H9 (cell line): ENCODE measurements around the gene SH3GL3. TPM values are rescaled to one million over a fixed set of nuclear protein-coding genes. Genes with fewer than 3 reads are reported as not detected.

Source experiments
- DNase-seq: peaks from one replicate; pipeline ENCODE4 v3.0.0-alpha.2; 2017
- H2AFZ ChIP-seq: one replicate; pipeline ENCODE4 v1.6.1; 2013; ENCODE audit warnings: mild to moderate bottlenecking, low read length, control low read depth, moderate library complexity
- H2AK5ac ChIP-seq: 2 replicates; pipeline ENCODE4 v1.6.1; 2013; ENCODE audit warnings: low read length, control low read depth, mixed read lengths; ENCODE audit not compliant: insufficient read length
- H2BK120ac ChIP-seq: one replicate; pipeline ENCODE4 v1.6.1; 2013; ENCODE audit warnings: low read depth, mild to moderate bottlenecking, low read length, control low read depth, inconsistent platforms; ENCODE audit not compliant: poor library complexity, severe bottlenecking
- H2BK12ac ChIP-seq: 2 replicates; pipeline ENCODE4 v1.6.1; 2013; ENCODE audit warnings: low read length, control low read depth, mixed read lengths, low read depth; ENCODE audit not compliant: insufficient read length
- H2BK15ac ChIP-seq: 2 replicates; pipeline ENCODE4 v1.6.1; 2013; ENCODE audit warnings: low read depth, low read length, control low read depth
- H2BK20ac ChIP-seq: one replicate; pipeline ENCODE4 v1.6.1; 2013; ENCODE audit warnings: low read depth, mild to moderate bottlenecking, low read length, control low read depth, inconsistent platforms; ENCODE audit not compliant: poor library complexity, severe bottlenecking
- H2BK5ac ChIP-seq: 2 replicates; pipeline ENCODE4 v1.6.1; 2013; ENCODE audit warnings: low read length, control low read depth, mixed read lengths; ENCODE audit not compliant: insufficient read length
- H3K14ac ChIP-seq: 2 replicates; pipeline ENCODE4 v1.6.1; 2013; ENCODE audit warnings: low read length, control low read depth; ENCODE audit not compliant: insufficient read depth
- H3K18ac ChIP-seq: 2 replicates; pipeline ENCODE4 v1.6.1; 2013; ENCODE audit warnings: low read depth, mild to moderate bottlenecking, mixed read lengths, low read length, control low read depth; ENCODE audit not compliant: insufficient read length
- H3K23ac ChIP-seq: 2 replicates; pipeline ENCODE4 v1.6.1; 2013; ENCODE audit warnings: low read length, control low read depth, mixed read lengths, low read depth; ENCODE audit not compliant: insufficient read length
- H3K23me2 ChIP-seq: 2 replicates; pipeline ENCODE4 v1.6.1; 2013; ENCODE audit warnings: low read depth, mild to moderate bottlenecking, mixed read lengths, low read length, control low read depth; ENCODE audit not compliant: insufficient read length, poor library complexity, severe bottlenecking
- H3K27ac ChIP-seq: 2 replicates; pipeline ENCODE4 v1.5.1; 2013; ENCODE audit warnings: low read length, control low read depth, mixed read lengths, low read depth; ENCODE audit not compliant: insufficient read length
- H3K27me3 ChIP-seq: 2 replicates; pipeline ENCODE4 v1.6.1; 2013; ENCODE audit warnings: low read length, control low read depth, inconsistent platforms; ENCODE audit not compliant: insufficient read depth
- H3K4ac ChIP-seq: 2 replicates; pipeline ENCODE4 v1.6.1; 2013; ENCODE audit warnings: low read depth, mild to moderate bottlenecking, control low read depth, inconsistent platforms, low read length, moderate library complexity
- H3K4me1 ChIP-seq: 2 replicates; pipeline ENCODE4 v1.6.1; 2013; ENCODE audit warnings: low read length, control low read depth, inconsistent platforms; ENCODE audit not compliant: insufficient read depth
- H3K4me2 ChIP-seq: 2 replicates; pipeline ENCODE4 v1.6.1; 2013; ENCODE audit warnings: low read length, control low read depth, mixed read lengths; ENCODE audit not compliant: insufficient read length, insufficient read depth
- H3K56ac ChIP-seq: 2 replicates; pipeline ENCODE4 v1.6.1; 2013; ENCODE audit warnings: low read depth, mild to moderate bottlenecking, mixed read lengths, low read length, control low read depth; ENCODE audit not compliant: insufficient read length
- H3K79me1 ChIP-seq: 2 replicates; pipeline ENCODE4 v1.6.1; 2013; ENCODE audit warnings: low read depth, mild to moderate bottlenecking, moderate library complexity, low read length, control low read depth, inconsistent platforms; ENCODE audit not compliant: insufficient read depth, poor library complexity, severe bottlenecking
- H3K79me2 ChIP-seq: 2 replicates; pipeline ENCODE4 v1.6.1; 2013; ENCODE audit warnings: low read length, control low read depth, inconsistent platforms; ENCODE audit not compliant: insufficient read depth
- H3K9ac ChIP-seq: 2 replicates; pipeline ENCODE4 v1.6.1; 2013; ENCODE audit warnings: low read length, control low read depth, mixed read lengths; ENCODE audit not compliant: insufficient read length; ENCODE audit errors: extremely low read depth
- H3K9me3 ChIP-seq: one replicate; pipeline ENCODE4 v1.6.1; 2013; ENCODE audit warnings: low read depth, low read length, inconsistent platforms; ENCODE audit not compliant: control insufficient read depth
- H3T11ph ChIP-seq: one replicate; pipeline ENCODE4 v1.6.1; 2013; ENCODE audit warnings: mild to moderate bottlenecking, low read length, control low read depth, inconsistent platforms
- H4K20me1 ChIP-seq: one replicate; pipeline ENCODE4 v1.6.1; 2013; ENCODE audit not compliant: control insufficient read depth, insufficient read length, insufficient read depth
- H4K5ac ChIP-seq: 2 replicates; pipeline ENCODE4 v1.6.1; 2013; ENCODE audit warnings: low read depth, mild to moderate bottlenecking, mixed read lengths, low read length, control low read depth; ENCODE audit not compliant: insufficient read length
- H4K8ac ChIP-seq: replicated peaks from 2 replicates; pipeline ENCODE4 v1.6.1; 2013; ENCODE audit warnings: low read length, control low read depth, mixed read lengths, low read depth; ENCODE audit not compliant: insufficient read length
- H4K91ac ChIP-seq: 2 replicates; pipeline ENCODE4 v1.6.1; 2013; ENCODE audit warnings: low read depth, mild to moderate bottlenecking, moderate library complexity, mixed read lengths, low read length, control low read depth; ENCODE audit not compliant: insufficient read length
- H3K27ac Mint-ChIP-seq, 3 experiments: 2 replicates in 2 of 3; 3 replicates in 1 of 3; pipeline ENCODE4 v1.8.0; 2020 to 2021; ENCODE audit warnings: mixed read lengths in 3 of 3, mild to moderate bottlenecking in 1 of 3, moderate library complexity in 1 of 3
- H3K27me3 Mint-ChIP-seq: 2 replicates; pipeline ENCODE4 v1.8.0; 2021; ENCODE audit warnings: low read depth, mild to moderate bottlenecking, moderate library complexity, mixed read lengths
- H3K36me3 Mint-ChIP-seq, 3 experiments: 2 replicates in 2 of 3; 3 replicates in 1 of 3; pipeline ENCODE4 v1.8.0; 2020 to 2021; ENCODE audit warnings: low read depth in 3 of 3, mixed read lengths in 3 of 3; ENCODE audit not compliant: insufficient read depth in 1 of 3
- H3K4me1 Mint-ChIP-seq, 2 experiments: 2 replicates each; pipeline ENCODE4 v1.8.0; 2020; ENCODE audit warnings: mixed read lengths in 2 of 2
- H3K4me3 Mint-ChIP-seq, 2 experiments: 2 replicates in 1 of 2; 3 replicates in 1 of 2; pipeline ENCODE4 v1.8.0; 2020 to 2021; ENCODE audit warnings: mild to moderate bottlenecking in 2 of 2, mixed read lengths in 2 of 2, moderate library complexity in 1 of 2
- H3K9me3 Mint-ChIP-seq, 2 experiments: 2 replicates in 1 of 2; 3 replicates in 1 of 2; pipeline ENCODE4 v1.8.0; 2020; ENCODE audit warnings: mild to moderate bottlenecking in 2 of 2, mixed read lengths in 2 of 2, moderate library complexity in 1 of 2
- CTCF ChIP-seq: fragments of 200-600 bp; sonication (generic); conservative IDR thresholded peaks from 3 replicates; pipeline ENCODE4 v1.8.0; 2021; ENCODE audit warnings: antibody characterized with exemption, mild to moderate bottlenecking
- WGBS: extraction: QIAGEN DNeasy Blood & Tissue Kit; methylation state at CpG from one replicate; pipeline ENCODE4 v1.1.7; 2013; ENCODE audit warnings: missing lambda C conversion rate, low lambda C conversion rate, mixed read lengths; ENCODE audit not compliant: insufficient read length; ENCODE audit errors: extremely low coverage; 5-methylcytosine and 5-hydroxymethylcytosine counted together
- total RNA-seq: library from RNA; stranded (reverse); gene quantifications from 2 replicates; pipeline ENCODE4 v1.2.1, GENCODE V29; 2021

Gene SH3GL3
- total RNA-seq, 1 experiment from 2014 or later, result 11.2 TPM

- Histone ChIP-seq H3K4me2 (no peak overlapping the region), H4K5ac (no peak overlapping the region), H4K8ac (no peak overlapping the region), H3K56ac (no peak overlapping the region), H2BK5ac (no peak overlapping the region), H2BK20ac (no peak overlapping the region), H4K20me1 (no peaks in the 10 kb centered on the region), H2AFZ (no peak overlapping the region), H3K4ac (no peak overlapping the region), H3K18ac (no peak overlapping the region), H2BK12ac (no peak overlapping the region), H3K4me1 (no peaks in the 10 kb centered on the region; the same call in 1 of the 2 replicates), H2AK5ac (no peak overlapping the region), H3K23ac (no peak overlapping the region), H3K79me2 (no peaks in the 10 kb centered on the region; the same call in 1 of the 2 replicates), H3K14ac (no peak overlapping the region), H3K23me2 (no peaks in the 10 kb centered on the region), H4K91ac (no peak overlapping the region), H3T11ph (no peak overlapping the region), H3K9ac (no peak overlapping the region), H3K27me3 (no peaks in the 10 kb centered on the region), H2BK15ac (no peak overlapping the region), H2BK120ac (no peak overlapping the region), H3K27ac (no peak overlapping the region), H3K9me3 (no peaks in the 10 kb centered on the region), H3K79me1 (no peaks in the 10 kb centered on the region)
- Mint-ChIP-seq H3K27me3 (peaks cover 15% of the 10 kb centered on the region), H3K27ac (no peak overlapping the region), H3K4me1 (peaks cover 14 to 23% of the 10 kb centered on the region in 2 experiments), H3K9me3 (no peaks in the 10 kb centered on the region), H3K36me3 (no peaks in the 10 kb centered on the region; a peak in 1 of 7 replicates), H3K4me3 (no peak overlapping the region)
- no peak for TF ChIP-seq CTCF
- peak; percentile 42 for DNase-seq
- WGBS, result no CpG with 5 or more reads among the region's 8 CpGs
Measured at GRCh38 chr15:83512459-83512858, 65.3 kb downstream of the SH3GL3 start.
